Left ventricle myocardium inferior (tissue), 1 donor: Measurements from ENCODE around the gene SDF2L1. TPM values are rescaled to one million over a fixed set of nuclear protein-coding genes. Genes with fewer than 3 reads are reported as not detected.

Source experiments
- DNase-seq: peaks from one replicate; pipeline ENCODE4 v3.0.0-alpha.2; 2020
- H3K27ac ChIP-seq: fragments of 200-600 bp; replicated peaks from 2 replicates; pipeline ENCODE4 v1.8.0; 2021
- H3K27me3 ChIP-seq: fragments of 200-600 bp; 2 replicates; pipeline ENCODE4 v1.8.0; 2021; ENCODE audit warnings: low read depth
- H3K36me3 ChIP-seq: fragments of 200-600 bp; 2 replicates; pipeline ENCODE4 v1.8.0; 2021
- H3K4me1 ChIP-seq: fragments of 200-600 bp; 2 replicates; pipeline ENCODE4 v1.8.0; 2021
- H3K4me3 ChIP-seq: fragments of 200-600 bp; 2 replicates; pipeline ENCODE4 v1.8.0; 2021; ENCODE audit warnings: mild to moderate bottlenecking, moderate library complexity
- H3K9me3 ChIP-seq: fragments of 200-600 bp; replicated peaks from 2 replicates; pipeline ENCODE4 v1.8.0; 2021
- intact Hi-C: fragments of 100-400 bp; cut with micrococcal nuclease; formaldehyde crosslinking; loops from one replicate; pipeline ENCODE4 v1.11.0; 2022
- total RNA-seq: library from RNA; stranded (reverse); fragmentation: NEBNext Ultra II Directional; extraction: Animal tissue kit (Norgen Biotek cat#: 25700); gene quantifications from one replicate; pipeline ENCODE4 v1.2.1, GENCODE V29; 2021
- TF ChIP-seq, protein P1 (sequence below): fragments of 200-600 bp; IDR thresholded peaks from 2 replicates; pipeline ENCODE4 v1.8.0; 2021; ENCODE audit warnings: antibody characterized with exemption, mild to moderate bottlenecking, borderline replicate concordance
- donor health status: DM: no; HTN: yes; CAD: no; lungs with severe emphysema.

The SDF2L1 gene
- total RNA-seq, 1 donor from 2014 or later, result 18.3 TPM

GRCh38 chr22:21684492-21685163 lies 42.5 kb downstream of the SDF2L1 start:
- Histone ChIP-seq H3K4me1 (no peaks in the 10 kb centered on the region), H3K27me3 (no peaks in the 10 kb centered on the region), H3K36me3 (peaks cover 85% of the 10 kb centered on the region), H3K9me3 (no peaks in the 10 kb centered on the region), H3K27ac (no peak overlapping the region), H3K4me3 (no peak overlapping the region)
- DNase-seq, result no peak
- intact Hi-C loops, result no loop called here
- TF ChIP-seq, protein P1, sequence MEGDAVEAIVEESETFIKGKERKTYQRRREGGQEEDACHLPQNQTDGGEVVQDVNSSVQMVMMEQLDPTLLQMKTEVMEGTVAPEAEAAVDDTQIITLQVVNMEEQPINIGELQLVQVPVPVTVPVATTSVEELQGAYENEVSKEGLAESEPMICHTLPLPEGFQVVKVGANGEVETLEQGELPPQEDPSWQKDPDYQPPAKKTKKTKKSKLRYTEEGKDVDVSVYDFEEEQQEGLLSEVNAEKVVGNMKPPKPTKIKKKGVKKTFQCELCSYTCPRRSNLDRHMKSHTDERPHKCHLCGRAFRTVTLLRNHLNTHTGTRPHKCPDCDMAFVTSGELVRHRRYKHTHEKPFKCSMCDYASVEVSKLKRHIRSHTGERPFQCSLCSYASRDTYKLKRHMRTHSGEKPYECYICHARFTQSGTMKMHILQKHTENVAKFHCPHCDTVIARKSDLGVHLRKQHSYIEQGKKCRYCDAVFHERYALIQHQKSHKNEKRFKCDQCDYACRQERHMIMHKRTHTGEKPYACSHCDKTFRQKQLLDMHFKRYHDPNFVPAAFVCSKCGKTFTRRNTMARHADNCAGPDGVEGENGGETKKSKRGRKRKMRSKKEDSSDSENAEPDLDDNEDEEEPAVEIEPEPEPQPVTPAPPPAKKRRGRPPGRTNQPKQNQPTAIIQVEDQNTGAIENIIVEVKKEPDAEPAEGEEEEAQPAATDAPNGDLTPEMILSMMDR, result no peak

DNA sequence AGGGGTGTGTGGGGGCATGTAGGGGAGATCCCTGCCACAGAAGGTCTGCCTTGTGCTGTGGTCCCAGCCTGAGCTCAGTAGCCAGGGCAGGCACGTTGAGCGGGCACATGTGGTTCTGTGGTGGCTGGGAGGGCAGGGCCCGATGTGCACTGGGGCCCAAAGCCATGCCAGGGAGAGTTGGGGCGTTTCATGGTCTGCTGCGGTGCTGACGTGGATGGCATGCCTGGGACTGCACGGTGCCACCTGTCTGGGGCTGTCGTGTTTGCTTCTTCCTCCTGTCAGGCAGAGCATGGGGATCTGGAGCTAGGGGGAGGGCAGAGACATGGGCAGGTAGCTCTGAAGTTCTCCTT lies 43.0 kb downstream of the SDF2L1 start:
- TF ChIP-seq, protein P1, result no peak
- intact Hi-C loops, result no loop called here
- Histone ChIP-seq H3K9me3 (no peaks in the 10 kb centered on the region), H3K27ac (no peak overlapping the region), H3K36me3 (peaks cover 90% of the 10 kb centered on the region), H3K4me3 (no peak overlapping the region), H3K27me3 (no peaks in the 10 kb centered on the region), H3K4me1 (no peaks in the 10 kb centered on the region)
- no peak for DNase-seq

GRCh38 chr22:21686193-21686608 lies 44.1 kb downstream of the SDF2L1 start:
- intact Hi-C loops, result no loop called here
- Histone ChIP-seq H3K9me3 (no peaks in the 10 kb centered on the region), H3K27me3 (no peaks in the 10 kb centered on the region), H3K4me3 (no peak overlapping the region), H3K36me3 (peaks cover 91% of the 10 kb centered on the region), H3K4me1 (no peaks in the 10 kb centered on the region), H3K27ac (no peak overlapping the region)
- TF ChIP-seq, protein P1, result no peak
- no peak for DNase-seq

DNA sequence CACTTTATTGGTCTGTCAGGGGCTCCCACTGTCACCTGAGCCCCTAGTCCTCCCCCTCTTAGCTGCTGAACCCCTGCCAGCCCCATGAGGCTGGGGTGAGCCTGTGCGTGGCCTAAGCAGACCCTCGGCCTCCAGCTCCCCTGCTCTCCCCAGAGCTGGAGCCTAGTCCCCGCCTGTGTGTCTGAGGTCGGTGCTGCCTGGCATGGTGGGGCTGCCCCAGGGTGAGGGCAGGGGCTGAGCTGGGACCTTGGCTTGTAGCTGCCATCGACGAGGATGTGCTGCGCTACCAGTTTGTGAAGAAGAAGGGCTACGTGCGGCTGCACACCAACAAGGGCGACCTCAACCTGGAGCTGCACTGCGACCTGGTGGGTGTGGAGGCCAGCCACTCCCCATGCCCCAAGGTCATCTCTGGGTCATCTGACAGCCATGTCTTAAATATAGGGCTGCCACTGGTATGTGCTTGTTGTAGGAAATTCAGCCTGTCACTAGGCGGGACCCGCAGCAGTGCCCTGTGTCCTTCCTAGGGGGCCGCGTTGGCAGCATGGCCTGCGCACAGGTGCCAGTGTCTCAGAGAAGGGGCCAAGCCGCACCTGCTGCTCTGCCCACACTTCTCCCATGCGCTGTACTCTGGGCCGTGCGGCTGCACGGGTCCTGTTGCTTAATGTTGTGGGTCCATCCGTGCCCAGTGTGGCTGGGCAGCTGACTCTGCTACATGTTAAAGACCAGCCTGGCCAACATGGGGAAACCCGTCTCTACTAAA lies 44.7 kb downstream of the SDF2L1 start:
- TF ChIP-seq, protein P1, result no peak
- H3K4me3 ChIP-seq, result no peak overlapping the region
- no peaks in the 10 kb centered on the region for H3K9me3 ChIP-seq
- intact Hi-C loops, result no loop called here
- H3K36me3 ChIP-seq, result peaks cover 91% of the 10 kb centered on the region
- no peaks in the 10 kb centered on the region for H3K4me1 ChIP-seq
- H3K27me3 ChIP-seq, result no peaks in the 10 kb centered on the region
- no peak overlapping the region for H3K27ac ChIP-seq
- DNase-seq, result no peak

DNA sequence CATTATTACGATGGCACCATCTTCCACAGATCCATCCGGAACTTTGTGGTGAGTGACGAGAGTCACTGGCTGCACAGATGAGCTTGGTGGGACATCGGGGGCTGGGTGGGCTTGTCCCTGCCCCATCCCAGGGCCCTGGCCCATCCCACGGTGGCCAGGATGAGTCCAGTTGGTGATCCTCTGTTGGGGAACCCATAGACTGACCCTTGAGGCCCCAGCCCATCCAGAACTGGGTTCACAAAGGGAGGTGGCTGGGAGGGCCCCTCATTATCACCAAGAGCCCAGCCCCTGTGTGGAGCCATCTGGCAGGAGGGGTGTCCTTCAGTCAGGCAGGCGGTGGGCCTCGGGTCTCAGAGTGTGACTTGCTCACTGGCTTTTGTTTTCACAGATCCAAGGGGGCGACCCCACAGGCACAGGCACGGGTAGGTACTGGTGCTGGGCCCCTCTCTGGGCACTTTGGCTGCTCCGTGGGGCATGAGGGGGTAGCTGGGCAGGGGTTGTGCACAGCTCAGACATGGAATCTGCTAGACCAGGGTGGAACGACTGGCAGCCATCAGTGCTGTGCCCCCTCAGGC lies 45.7 kb downstream of the SDF2L1 start:
- H3K27ac ChIP-seq, result no peak overlapping the region
- no peaks in the 10 kb centered on the region for H3K27me3 ChIP-seq
- DNase-seq, result no peak
- H3K4me3 ChIP-seq, result no peak overlapping the region
- intact Hi-C loops, result no loop called here
- H3K9me3 ChIP-seq, result no peaks in the 10 kb centered on the region
- TF ChIP-seq, protein P1, result no peak
- peaks cover 87% of the 10 kb centered on the region for H3K36me3 ChIP-seq
- no peaks in the 10 kb centered on the region for H3K4me1 ChIP-seq
